Liver (tissue), 9 donors: ENCODE results near the gene SCGB2B2. TPM values are rescaled to one million over a fixed set of nuclear protein-coding genes. Genes with fewer than 3 reads are reported as not detected.

Source experiments
- DNase-seq: peaks from one replicate; pipeline ENCODE4 v3.0.0-alpha.2; 2017; ENCODE audit warnings: low spot score
- H3K27ac ChIP-seq, 2 donors: one replicate each; pipeline ENCODE4 v1.7.0; 2013; ENCODE audit warnings: inconsistent platforms in 2 of 2, low read length in 2 of 2, control low read depth in 1 of 2, low read depth in 1 of 2, mild to moderate bottlenecking in 1 of 2
- H3K27me3 ChIP-seq, 4 donors: one replicate each; pipeline versions ENCODE4 v1.6.1 to v1.7.0; 2013; ENCODE audit warnings: low read length in 3 of 4, inconsistent platforms in 1 of 4, mild to moderate bottlenecking in 1 of 4, moderate library complexity in 1 of 4; ENCODE audit not compliant: control insufficient read depth in 4 of 4, insufficient read depth in 4 of 4
- H3K36me3 ChIP-seq, 4 donors: one replicate each; pipeline versions ENCODE4 v1.6.1 to v1.7.0; 2013; ENCODE audit warnings: low read length in 3 of 4, mild to moderate bottlenecking in 3 of 4, low read depth in 1 of 4, moderate library complexity in 1 of 4; ENCODE audit not compliant: control insufficient read depth in 4 of 4, insufficient read depth in 3 of 4
- H3K4me1 ChIP-seq, 4 donors: one replicate each; pipeline versions ENCODE4 v1.6.1 to v1.7.0; 2013; ENCODE audit warnings: low read length in 3 of 4, mild to moderate bottlenecking in 3 of 4, moderate library complexity in 1 of 4; ENCODE audit not compliant: control insufficient read depth in 4 of 4, insufficient read depth in 4 of 4
- H3K4me3 ChIP-seq, 3 donors: one replicate each; pipeline versions ENCODE4 v1.6.1 to v1.7.0; 2013; ENCODE audit warnings: low read length in 3 of 3, control low read depth in 1 of 3, low read depth in 1 of 3, mild to moderate bottlenecking in 1 of 3
- H3K9ac ChIP-seq, 2 donors: one replicate each; pipeline ENCODE4 v1.7.0; 2013; ENCODE audit warnings: low read length in 2 of 2, mild to moderate bottlenecking in 2 of 2, moderate library complexity in 2 of 2, control low read depth in 1 of 2, low read depth in 1 of 2
- H3K9me3 ChIP-seq, 4 donors: one replicate each; pipeline versions ENCODE4 v1.6.1 to v1.7.0; 2013; ENCODE audit warnings: low read length in 3 of 4; ENCODE audit not compliant: control insufficient read depth in 4 of 4
- EGR1 ChIP-seq, 2 donors: IDR thresholded peaks; 2 replicates each; pipeline ENCODE4 v1.6.1; 2016 to 2018; ENCODE audit warnings: antibody characterized with exemption in 2 of 2, low read depth in 2 of 2
- GABPA ChIP-seq, 2 donors: IDR thresholded peaks in 1 of 2; conservative IDR thresholded peaks in 1 of 2; 2 replicates each; pipeline ENCODE4 v1.6.1; 2016; ENCODE audit warnings: antibody characterized with exemption in 2 of 2, mild to moderate bottlenecking in 1 of 2, moderate library complexity in 1 of 2
- HNF4G ChIP-seq: IDR thresholded peaks from 2 replicates; pipeline ENCODE4 v1.6.1; 2016; ENCODE audit warnings: antibody characterized with exemption
- JUND ChIP-seq, 2 donors: IDR thresholded peaks; 2 replicates each; pipeline ENCODE4 v1.6.1; 2016; ENCODE audit warnings: antibody characterized with exemption in 2 of 2
- MAX ChIP-seq: IDR thresholded peaks from 2 replicates; pipeline ENCODE4 v1.6.1; 2016; ENCODE audit warnings: antibody characterized with exemption
- RAD21 ChIP-seq, 2 donors: IDR thresholded peaks; 2 replicates each; pipeline ENCODE4 v1.6.1; 2016; ENCODE audit warnings: antibody characterized with exemption in 2 of 2, mild to moderate bottlenecking in 2 of 2
- SP1 ChIP-seq: IDR thresholded peaks from 2 replicates; pipeline ENCODE4 v1.6.1; 2018; ENCODE audit warnings: antibody characterized with exemption, mild to moderate bottlenecking
- TAF1 ChIP-seq: conservative IDR thresholded peaks from 2 replicates; pipeline ENCODE4 v1.6.1; 2016; ENCODE audit warnings: antibody characterized with exemption, mild to moderate bottlenecking
- YY1 ChIP-seq: IDR thresholded peaks from 2 replicates; pipeline ENCODE4 v1.6.1; 2016; ENCODE audit warnings: antibody characterized with exemption, mild to moderate bottlenecking
- WGBS: extraction: QIAGEN DNeasy Blood & Tissue Kit; methylation state at CpG from one replicate; pipeline ENCODE4 v1.1.7; 2013; 5-methylcytosine and 5-hydroxymethylcytosine counted together
- polyA plus RNA-seq, 2 donors: library from polyadenylated mRNA; stranded (reverse) in 1 of 2; unstranded in 1 of 2; fragments of 200-250 nt in 1 of 2; fragments of >200 nt in 1 of 2; fragmentation: Nextera tagmentation in 1 of 2; extraction: Ambion mirVana in 1 of 2; gene quantifications; one replicate each; pipeline versions ENCODE4 v1.2.1 to v1.2.3, GENCODE V29; 2013 to 2015
- total RNA-seq, 2 donors: library from RNA; depleted of rRNA; stranded (reverse); fragments of >200 nt; gene quantifications; one replicate each; pipeline ENCODE4 v1.2.3, GENCODE V29; 2014
- TF ChIP-seq, protein P1 (sequence below): fragments of 150-350 bp; IDR thresholded peaks from 2 replicates; pipeline ENCODE4 v1.5.1; 2017; ENCODE audit warnings: improper control_type of control experiment, low read depth, low read length; ENCODE audit not compliant: missing input control
- TF ChIP-seq, protein P2 (sequence below): IDR thresholded peaks from 2 replicates; pipeline ENCODE4 v1.6.1; 2016; ENCODE audit warnings: antibody characterized with exemption
- donor health status: healthy.
- donor health status: healthy.
- donor health status: healthy.
- donor health status: healthy.
- donor health status: healthy.

The SCGB2B2 gene
- total and polyA plus RNA-seq, 4 donors = 0.09 to 0.50 (median 0.25) TPM; not detected in 1

- TF ChIP-seq, protein P1, sequence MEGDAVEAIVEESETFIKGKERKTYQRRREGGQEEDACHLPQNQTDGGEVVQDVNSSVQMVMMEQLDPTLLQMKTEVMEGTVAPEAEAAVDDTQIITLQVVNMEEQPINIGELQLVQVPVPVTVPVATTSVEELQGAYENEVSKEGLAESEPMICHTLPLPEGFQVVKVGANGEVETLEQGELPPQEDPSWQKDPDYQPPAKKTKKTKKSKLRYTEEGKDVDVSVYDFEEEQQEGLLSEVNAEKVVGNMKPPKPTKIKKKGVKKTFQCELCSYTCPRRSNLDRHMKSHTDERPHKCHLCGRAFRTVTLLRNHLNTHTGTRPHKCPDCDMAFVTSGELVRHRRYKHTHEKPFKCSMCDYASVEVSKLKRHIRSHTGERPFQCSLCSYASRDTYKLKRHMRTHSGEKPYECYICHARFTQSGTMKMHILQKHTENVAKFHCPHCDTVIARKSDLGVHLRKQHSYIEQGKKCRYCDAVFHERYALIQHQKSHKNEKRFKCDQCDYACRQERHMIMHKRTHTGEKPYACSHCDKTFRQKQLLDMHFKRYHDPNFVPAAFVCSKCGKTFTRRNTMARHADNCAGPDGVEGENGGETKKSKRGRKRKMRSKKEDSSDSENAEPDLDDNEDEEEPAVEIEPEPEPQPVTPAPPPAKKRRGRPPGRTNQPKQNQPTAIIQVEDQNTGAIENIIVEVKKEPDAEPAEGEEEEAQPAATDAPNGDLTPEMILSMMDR = no peak
- TF ChIP-seq SP1 = no peak
Observed at GRCh38 chr19:34722353-34722752, 45.4 kb upstream of the SCGB2B2 start (continued).

DNA sequence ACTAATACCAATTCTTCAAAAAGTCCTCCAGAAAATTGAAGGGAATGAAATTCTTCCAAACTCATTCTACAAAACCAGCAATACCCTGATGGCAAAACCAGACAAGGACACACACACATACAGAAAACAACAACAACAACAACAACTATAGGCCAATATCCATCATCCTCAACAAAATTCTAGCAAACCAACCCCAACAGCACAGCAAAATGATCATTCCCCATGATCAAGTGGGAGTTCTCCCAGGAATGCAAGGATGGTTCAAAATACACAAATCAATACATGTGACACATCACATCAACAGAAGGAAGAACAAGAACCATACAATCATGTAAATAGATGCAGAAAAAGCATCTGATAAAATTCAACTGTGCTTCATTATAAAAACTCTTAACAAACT is 38.4 kb upstream of the SCGB2B2 start:
- Histone ChIP-seq H3K27ac (no peak overlapping the region), H3K9ac (no peak overlapping the region), H3K4me1 (no peaks in the 10 kb centered on the region), H3K27me3 (peaks cover 0 to 2% (median 0%) of the 10 kb centered on the region in 4 donors), H3K36me3 (no peaks in the 10 kb centered on the region), H3K9me3 (peaks cover 0 to 22% (median 3%) of the 10 kb centered on the region in 4 donors), H3K4me3 (no peak overlapping the region)
- TF ChIP-seq YY1 (no peak), TAF1 (no peak), RAD21 (IDR thresholded peaks at IDR 0.05) (no peak), HNF4G (no peak), MAX (no peak), GABPA (IDR thresholded peaks at IDR 0.05 in 1 of 2, conservative IDR thresholded peaks at IDR 0.05 in 1 of 2) (no peak), JUND (IDR thresholded peaks at IDR 0.05) (no peak)
- DNase-seq = no peak

DNA sequence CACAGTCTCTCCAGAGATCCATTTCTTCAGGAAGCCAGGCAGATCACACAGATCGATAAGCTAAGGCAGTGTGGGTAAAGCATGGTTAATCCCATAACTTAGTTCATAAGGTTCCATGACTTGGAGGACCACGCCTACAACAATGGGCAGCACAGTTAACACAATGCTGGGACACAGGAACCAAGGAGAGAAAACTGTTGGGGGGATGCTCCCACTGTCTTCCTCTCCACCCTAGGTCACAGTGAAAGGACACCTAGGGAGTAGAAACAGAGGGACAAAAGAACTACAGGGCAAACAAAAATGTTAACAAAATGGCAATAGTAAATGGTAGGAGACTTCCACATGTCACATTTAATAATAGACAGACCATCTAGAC is 36.3 kb upstream of the SCGB2B2 start:
- peaks cover 0 to 22% (median 3%) of the 10 kb centered on the region in 4 donors for H3K9me3 ChIP-seq
- 77% methylated on average over 2 of the region's 2 CpGs for WGBS
- TF ChIP-seq, protein P2, sequence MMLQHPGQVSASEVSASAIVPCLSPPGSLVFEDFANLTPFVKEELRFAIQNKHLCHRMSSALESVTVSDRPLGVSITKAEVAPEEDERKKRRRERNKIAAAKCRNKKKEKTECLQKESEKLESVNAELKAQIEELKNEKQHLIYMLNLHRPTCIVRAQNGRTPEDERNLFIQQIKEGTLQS = no peak
- no peak for TF ChIP-seq RAD21 (IDR thresholded peaks at IDR 0.05)
- no peak for TF ChIP-seq EGR1 (IDR thresholded peaks at IDR 0.05; ENCODE audit: low read depth in 2 of 2)
- no peak for TF ChIP-seq YY1
- TF ChIP-seq, protein P1 = no peak
- no peak overlapping the region for H3K27ac ChIP-seq
- H3K4me1 ChIP-seq = no peaks in the 10 kb centered on the region
- H3K4me3 ChIP-seq = no peak overlapping the region
- no peak for DNase-seq
- peaks cover 0 to 2% (median 0%) of the 10 kb centered on the region in 4 donors for H3K27me3 ChIP-seq
- no peak overlapping the region for H3K9ac ChIP-seq
- H3K36me3 ChIP-seq = no peaks in the 10 kb centered on the region
